Keratinocyte (primary cell): ENCODE measurements around the gene GEN1.

ENCODE experiments used
- EZH2 ChIP-seq: IDR thresholded peaks from one replicate; pipeline ENCODE4 v1.6.1; 2012; ENCODE audit warnings: inconsistent platforms, mild to moderate bottlenecking, low read length, moderate library complexity
- TF ChIP-seq, protein P1 (sequence below), 3 experiments: IDR thresholded peaks in 1 of 3; conservative IDR thresholded peaks in 1 of 3; optimal IDR thresholded peaks in 1 of 3; 2 replicates in 2 of 3; 3 replicates in 1 of 3; pipeline versions ENCODE3 to v1.5.1; 2011; ENCODE audit warnings: low read length in 3 of 3, mild to moderate bottlenecking in 3 of 3, moderate library complexity in 2 of 3, control low read depth in 1 of 3, inconsistent platforms in 1 of 3; ENCODE audit not compliant: insufficient read depth in 2 of 3; ENCODE audit errors: extremely low read depth in 1 of 3

DNA sequence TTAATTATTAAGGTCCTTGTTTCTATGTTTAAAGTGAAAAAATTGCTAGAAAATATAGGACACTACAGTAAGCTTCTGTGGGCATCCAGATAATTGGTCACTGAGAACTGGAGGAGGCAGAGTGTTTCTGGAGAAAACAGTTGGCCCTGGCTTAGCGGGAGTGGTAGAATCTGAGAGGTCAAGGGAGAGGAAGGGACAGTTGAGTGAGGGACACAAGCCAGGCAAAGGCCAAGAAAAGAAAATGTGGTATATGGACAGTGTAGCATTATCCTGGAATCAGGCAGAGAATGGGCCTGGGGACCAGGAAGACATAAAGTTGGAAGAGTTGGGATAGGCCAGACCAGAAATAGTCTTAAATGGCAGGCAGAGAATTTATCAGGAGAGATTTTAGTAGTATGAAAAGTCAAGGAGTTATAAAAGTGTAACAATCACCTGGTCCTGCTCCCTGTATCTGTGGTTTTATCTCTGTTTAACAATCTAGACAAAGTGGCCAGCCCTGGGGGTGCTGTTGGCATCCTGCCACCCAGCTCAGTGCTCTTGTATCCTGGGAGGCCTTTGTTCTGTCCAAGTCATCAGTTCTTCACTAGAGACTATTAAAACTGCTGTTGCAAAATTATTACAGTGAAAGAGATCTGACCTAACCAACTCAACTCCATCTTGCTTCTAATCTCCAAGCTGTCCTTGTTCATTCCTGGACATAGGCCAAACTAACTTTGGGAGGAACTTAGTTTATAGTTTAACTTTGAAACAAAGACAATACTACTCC lies 46.9 kb downstream of the GEN1 start:
- no peak for TF ChIP-seq EZH2
- TF ChIP-seq, protein P1, sequence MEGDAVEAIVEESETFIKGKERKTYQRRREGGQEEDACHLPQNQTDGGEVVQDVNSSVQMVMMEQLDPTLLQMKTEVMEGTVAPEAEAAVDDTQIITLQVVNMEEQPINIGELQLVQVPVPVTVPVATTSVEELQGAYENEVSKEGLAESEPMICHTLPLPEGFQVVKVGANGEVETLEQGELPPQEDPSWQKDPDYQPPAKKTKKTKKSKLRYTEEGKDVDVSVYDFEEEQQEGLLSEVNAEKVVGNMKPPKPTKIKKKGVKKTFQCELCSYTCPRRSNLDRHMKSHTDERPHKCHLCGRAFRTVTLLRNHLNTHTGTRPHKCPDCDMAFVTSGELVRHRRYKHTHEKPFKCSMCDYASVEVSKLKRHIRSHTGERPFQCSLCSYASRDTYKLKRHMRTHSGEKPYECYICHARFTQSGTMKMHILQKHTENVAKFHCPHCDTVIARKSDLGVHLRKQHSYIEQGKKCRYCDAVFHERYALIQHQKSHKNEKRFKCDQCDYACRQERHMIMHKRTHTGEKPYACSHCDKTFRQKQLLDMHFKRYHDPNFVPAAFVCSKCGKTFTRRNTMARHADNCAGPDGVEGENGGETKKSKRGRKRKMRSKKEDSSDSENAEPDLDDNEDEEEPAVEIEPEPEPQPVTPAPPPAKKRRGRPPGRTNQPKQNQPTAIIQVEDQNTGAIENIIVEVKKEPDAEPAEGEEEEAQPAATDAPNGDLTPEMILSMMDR (optimal IDR thresholded peaks at IDR 0.05 in 1 of 3, IDR thresholded peaks at IDR 0.05 in 1 of 3, conservative IDR thresholded peaks at IDR 0.05 in 1 of 3; ENCODE audit: extremely low read depth in 1 of 3, insufficient read depth in 2 of 3, low read length in 3 of 3): no peak
